Large intestine (tissue), 3 donors: ENCODE data around the gene NEGR1. TPM values are rescaled to one million over a fixed set of nuclear protein-coding genes. Genes with fewer than 3 reads are reported as not detected.
A peak's percentile ranks its signal among the peaks of the same experiment; 100 is the strongest.

ENCODE experiments used
- DNase-seq, 2 donors: peaks; one replicate each; pipeline versions ENCODE4 v3.0.0 to v3.0.0-alpha.2; 2013
- H3K27ac ChIP-seq: one replicate; pipeline ENCODE4 v1.5.1; 2013; ENCODE audit warnings: low read length
- H3K27me3 ChIP-seq: 2 replicates; pipeline ENCODE4 v1.6.1; 2013; ENCODE audit warnings: low read length; ENCODE audit not compliant: control insufficient read depth, insufficient read depth
- H3K36me3 ChIP-seq: 2 replicates; pipeline ENCODE4 v1.6.1; 2013; ENCODE audit warnings: low read length; ENCODE audit not compliant: control insufficient read depth, insufficient read depth
- H3K4me1 ChIP-seq: one replicate; pipeline ENCODE4 v1.6.1; 2013; ENCODE audit warnings: low read length; ENCODE audit not compliant: control insufficient read depth, insufficient read depth
- H3K4me3 ChIP-seq: one replicate; pipeline ENCODE4 v1.5.1; 2013; ENCODE audit warnings: low read length
- H3K9me3 ChIP-seq: one replicate; pipeline ENCODE4 v1.6.1; 2013; ENCODE audit warnings: mild to moderate bottlenecking, low read depth, low read length, moderate library complexity; ENCODE audit not compliant: control insufficient read depth
- WGBS: methylation state at CpG from one replicate; pipeline ENCODE4 v1.1.5; 2013; ENCODE audit warnings: low lambda C conversion rate; ENCODE audit not compliant: insufficient coverage; 5-methylcytosine and 5-hydroxymethylcytosine counted together
- polyA plus RNA-seq: library from polyadenylated mRNA; unstranded; fragments of 120-200 nt; gene quantifications from one replicate; pipeline ENCODE4 v1.2.1, GENCODE V29; 2013

The NEGR1 gene
- polyA plus RNA-seq, 1 donor = 9.9 TPM

DNA sequence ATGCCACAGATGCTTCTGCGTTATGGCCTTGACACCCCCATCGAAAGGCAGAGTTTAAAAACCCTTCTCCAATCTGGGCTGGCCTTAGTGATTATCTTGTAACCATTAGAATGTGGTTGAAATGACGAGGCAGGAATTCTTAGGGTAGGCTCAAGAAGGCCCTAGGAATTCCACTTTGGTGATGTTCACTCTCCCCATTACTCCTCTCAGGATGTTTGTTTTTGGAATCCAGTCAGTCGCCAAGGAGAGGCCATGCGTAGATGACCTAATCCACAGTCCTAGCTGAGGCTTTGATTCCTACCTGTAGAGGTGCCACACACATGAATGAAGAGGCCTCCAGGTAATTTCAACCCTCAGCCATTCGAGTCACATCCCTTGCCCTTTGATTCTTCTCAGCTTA, 318.2 kb downstream of the NEGR1 start:
- no peak overlapping the region for H3K4me3 ChIP-seq
- no peak for DNase-seq
- H3K27ac ChIP-seq = no peak overlapping the region
- H3K4me1 ChIP-seq = no peaks in the 10 kb centered on the region
- no peaks in the 10 kb centered on the region for H3K9me3 ChIP-seq
- no peaks in the 10 kb centered on the region for H3K27me3 ChIP-seq
- WGBS = no CpG with 5 or more reads among the region's 6 CpGs
- no peaks in the 10 kb centered on the region for H3K36me3 ChIP-seq

DNA sequence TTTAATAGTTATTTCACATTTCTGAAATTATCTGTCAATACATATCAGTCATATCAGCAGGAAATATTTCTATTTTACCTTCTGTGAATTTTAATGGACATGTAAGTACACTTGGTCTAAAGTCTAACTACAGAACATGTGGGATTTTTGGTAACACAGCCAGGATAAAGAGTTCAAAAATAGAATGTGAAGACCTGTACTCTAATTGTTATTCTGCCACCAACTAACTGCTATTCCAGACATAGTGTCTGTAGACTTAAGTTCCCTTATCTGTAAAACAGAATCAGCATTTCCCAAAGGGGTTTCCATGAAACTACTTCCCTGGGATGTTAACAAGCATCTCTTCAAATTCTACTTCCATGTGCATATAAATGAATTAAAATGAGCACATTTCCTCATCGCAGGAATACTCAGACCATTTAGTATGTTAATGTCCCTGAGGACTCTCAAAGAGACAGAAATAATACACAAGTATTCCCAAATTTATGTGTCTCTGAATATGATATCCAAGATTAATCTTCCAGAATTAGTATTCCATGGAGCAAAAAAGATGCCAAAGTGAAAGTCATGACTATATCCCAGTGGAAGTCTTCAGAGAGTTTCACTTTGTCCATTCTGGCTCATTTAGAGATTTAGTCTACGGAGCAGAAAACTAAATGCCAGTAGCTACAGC, 325.6 kb downstream of the NEGR1 start:
- no peak for DNase-seq
- no peaks in the 10 kb centered on the region for H3K27me3 ChIP-seq
- no peaks in the 10 kb centered on the region for H3K36me3 ChIP-seq
- H3K9me3 ChIP-seq = no peaks in the 10 kb centered on the region
- no CpG with 5 or more reads among the region's 2 CpGs for WGBS
- no peak overlapping the region for H3K4me3 ChIP-seq
- no peak overlapping the region for H3K27ac ChIP-seq
- H3K4me1 ChIP-seq = no peaks in the 10 kb centered on the region

DNA sequence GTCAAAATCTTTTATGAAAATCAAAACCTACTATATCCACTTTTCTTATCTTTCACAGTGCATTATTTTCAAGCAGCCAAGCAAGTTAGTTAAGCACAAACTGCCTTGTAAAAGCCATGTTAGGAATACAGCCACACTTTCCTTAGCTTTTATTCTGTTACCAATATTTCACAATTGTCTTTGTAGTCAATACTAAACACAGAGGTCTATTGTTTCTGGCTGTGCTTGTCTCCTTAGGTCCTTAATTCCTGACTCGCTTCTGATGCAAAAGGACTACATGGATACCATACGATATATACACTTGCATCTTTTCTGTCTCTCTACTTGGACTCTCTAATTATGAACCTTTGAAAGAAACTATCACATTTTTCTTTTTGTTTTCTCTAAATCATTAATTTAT, 331.8 kb downstream of the NEGR1 start:
- no peaks in the 10 kb centered on the region for H3K9me3 ChIP-seq
- H3K36me3 ChIP-seq = no peaks in the 10 kb centered on the region
- no peak overlapping the region for H3K4me3 ChIP-seq
- H3K27ac ChIP-seq = no peak overlapping the region
- H3K27me3 ChIP-seq = no peaks in the 10 kb centered on the region
- H3K4me1 ChIP-seq = no peaks in the 10 kb centered on the region
- DNase-seq = no peak
- WGBS = 96% methylated on average over 2 of the region's 2 CpGs

DNA sequence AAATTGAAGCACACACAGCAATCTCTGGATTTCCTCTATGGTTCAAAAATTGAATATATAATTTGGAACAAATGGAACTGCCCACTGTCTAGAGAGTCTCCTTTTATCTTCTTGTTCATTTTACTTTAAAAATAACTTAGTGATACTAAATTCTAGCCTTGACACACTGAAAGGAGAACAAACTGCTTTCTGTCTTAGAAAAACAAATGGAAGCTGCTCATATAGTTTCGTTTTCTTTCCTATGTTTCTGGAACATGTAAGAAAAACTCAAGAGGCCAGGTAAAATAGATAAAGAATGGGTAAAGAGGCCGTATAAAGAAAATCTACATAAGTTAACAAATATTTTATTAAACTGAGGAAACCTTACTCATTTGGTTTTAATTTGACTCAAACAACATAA, 332.7 kb downstream of the NEGR1 start:
- H3K27ac ChIP-seq = no peak overlapping the region
- H3K27me3 ChIP-seq = no peaks in the 10 kb centered on the region
- WGBS = 82% methylated on average over 2 of the region's 2 CpGs
- DNase-seq = no peak
- no peaks in the 10 kb centered on the region for H3K4me1 ChIP-seq
- no peak overlapping the region for H3K4me3 ChIP-seq
- no peaks in the 10 kb centered on the region for H3K36me3 ChIP-seq
- H3K9me3 ChIP-seq = no peaks in the 10 kb centered on the region

DNA sequence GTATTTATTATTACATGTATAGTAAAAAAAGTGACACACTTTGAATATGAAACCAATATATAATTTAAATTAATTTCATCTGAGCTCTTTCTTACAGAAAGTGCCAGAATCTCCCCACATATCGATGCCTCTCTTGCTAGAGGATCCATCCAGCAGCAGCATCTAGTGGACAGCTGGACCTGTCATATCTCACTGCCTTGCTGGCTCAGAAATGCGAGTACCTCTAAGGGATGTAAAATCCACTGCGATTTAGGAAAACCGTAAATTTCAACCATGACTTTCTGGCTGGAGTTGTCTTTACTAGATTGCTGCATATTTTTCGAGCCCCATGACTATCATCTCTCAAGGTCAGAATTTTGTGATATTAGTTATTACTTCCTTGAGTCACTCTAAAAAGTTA, 333.8 kb downstream of the NEGR1 start:
- Histone ChIP-seq H3K36me3 (no peaks in the 10 kb centered on the region), H3K27ac (no peak overlapping the region), H3K9me3 (no peaks in the 10 kb centered on the region), H3K27me3 (no peaks in the 10 kb centered on the region), H3K4me1 (no peaks in the 10 kb centered on the region), H3K4me3 (no peak overlapping the region)
- WGBS = no CpG with 5 or more reads among the region's 5 CpGs
- no peak for DNase-seq

DNA sequence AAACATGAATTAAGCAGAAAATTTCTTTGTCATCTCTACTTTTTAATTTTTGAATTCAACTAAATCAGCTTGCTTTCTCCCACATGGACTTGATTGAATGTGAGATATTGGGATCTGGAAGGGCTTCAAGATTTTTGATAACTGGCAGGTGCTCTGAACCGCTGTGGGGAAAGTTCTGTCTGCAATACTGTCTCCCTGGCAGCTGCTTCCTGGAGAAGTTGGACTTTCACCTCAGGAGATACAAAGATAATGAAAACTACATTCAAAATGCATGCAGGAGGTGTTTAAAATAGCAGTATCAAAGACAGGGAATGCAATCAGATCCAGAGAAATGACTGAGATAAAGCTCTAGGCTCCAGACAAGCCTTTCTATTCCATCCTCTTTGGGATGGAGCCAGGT, 338.3 kb downstream of the NEGR1 start:
- no CpG with 5 or more reads among the region's 1 CpG for WGBS
- peak in 1 of 2 donors; percentile 2 for DNase-seq
- H3K4me3 ChIP-seq = no peak overlapping the region
- H3K9me3 ChIP-seq = no peaks in the 10 kb centered on the region
- H3K27ac ChIP-seq = no peak overlapping the region
- no peaks in the 10 kb centered on the region for H3K36me3 ChIP-seq
- H3K4me1 ChIP-seq = no peaks in the 10 kb centered on the region
- no peaks in the 10 kb centered on the region for H3K27me3 ChIP-seq

DNA sequence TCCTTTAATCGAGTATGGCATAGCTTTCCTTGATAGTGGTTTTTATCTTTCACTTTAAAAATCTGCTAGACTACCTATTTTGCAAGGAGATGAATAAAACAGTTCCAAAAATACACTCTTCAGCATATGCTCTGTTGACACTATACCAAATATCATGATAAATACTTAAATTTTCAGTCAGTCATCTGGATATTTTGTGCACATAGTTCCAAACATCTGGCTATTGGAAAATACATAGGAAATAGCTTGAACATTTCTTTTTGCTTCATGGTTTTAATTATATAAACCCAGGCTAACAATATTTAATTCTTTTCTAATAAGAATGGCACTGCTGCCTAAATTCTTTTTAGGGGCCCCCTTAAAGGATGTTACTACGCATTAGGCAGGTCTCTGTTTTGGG, 342.1 kb downstream of the NEGR1 start:
- no peaks in the 10 kb centered on the region for H3K4me1 ChIP-seq
- H3K36me3 ChIP-seq = no peaks in the 10 kb centered on the region
- no peak overlapping the region for H3K27ac ChIP-seq
- no peak overlapping the region for H3K4me3 ChIP-seq
- DNase-seq = no peak
- H3K27me3 ChIP-seq = no peaks in the 10 kb centered on the region
- no peaks in the 10 kb centered on the region for H3K9me3 ChIP-seq
- WGBS = 86% methylated on average over 1 of the region's 2 CpGs

DNA sequence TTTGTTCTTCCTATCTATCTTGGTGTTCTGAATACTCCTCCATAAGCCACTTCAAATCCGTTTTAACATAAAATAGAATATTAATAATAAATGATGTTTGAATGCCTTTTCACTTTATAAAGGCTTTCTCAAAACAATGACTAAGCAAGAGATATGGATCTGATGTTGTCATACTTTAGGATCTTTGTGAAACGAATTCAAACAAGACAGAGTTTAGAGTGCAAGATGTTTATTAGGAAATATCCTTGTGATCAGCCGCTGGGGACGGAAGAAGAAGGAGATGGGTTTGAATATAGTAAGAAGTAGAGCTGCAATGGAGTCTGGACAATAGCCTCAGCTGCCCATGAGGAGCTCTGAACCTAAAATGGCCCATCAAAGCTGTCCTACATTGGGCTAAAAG, 351.8 kb downstream of the NEGR1 start:
- no peaks in the 10 kb centered on the region for H3K36me3 ChIP-seq
- 80% methylated on average over 2 of the region's 4 CpGs for WGBS
- no peaks in the 10 kb centered on the region for H3K4me1 ChIP-seq
- H3K9me3 ChIP-seq = peaks cover 2% of the 10 kb centered on the region
- H3K4me3 ChIP-seq = no peak overlapping the region
- peak in 1 of 2 donors; percentile 1 for DNase-seq
- no peak overlapping the region for H3K27ac ChIP-seq
- H3K27me3 ChIP-seq = no peaks in the 10 kb centered on the region

DNA sequence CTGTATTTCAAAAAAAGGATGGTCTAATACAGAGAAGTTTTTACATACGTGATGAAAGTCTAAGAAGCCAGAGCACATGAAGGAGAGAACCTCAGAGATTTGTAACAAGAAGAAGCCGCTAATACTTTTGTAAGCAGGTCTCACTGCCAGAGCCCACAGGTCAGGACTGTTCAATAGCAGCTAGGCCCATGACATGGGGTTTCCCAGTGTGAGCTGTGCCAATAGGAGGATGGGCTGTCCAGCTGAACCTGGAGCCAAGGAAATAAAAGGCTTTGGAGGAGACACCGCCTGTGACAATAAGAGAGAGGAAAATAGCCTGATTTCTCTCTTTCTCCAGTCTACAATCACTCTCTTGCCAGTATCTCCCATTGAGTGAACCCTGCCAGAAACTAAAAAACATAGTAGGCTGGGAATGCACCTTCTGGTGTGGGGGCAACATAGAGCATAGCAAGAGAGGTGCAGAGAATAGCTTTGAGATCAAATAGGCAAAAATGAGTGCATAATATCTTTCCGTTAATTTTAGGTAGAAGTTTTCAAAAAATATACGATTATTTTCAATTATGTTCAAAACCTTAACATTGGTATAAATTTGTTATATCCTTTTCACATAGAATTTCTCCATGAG, 360.3 kb downstream of the NEGR1 start:
- no peaks in the 10 kb centered on the region for H3K4me1 ChIP-seq
- no peaks in the 10 kb centered on the region for H3K9me3 ChIP-seq
- no peaks in the 10 kb centered on the region for H3K27me3 ChIP-seq
- no peak overlapping the region for H3K27ac ChIP-seq
- H3K36me3 ChIP-seq = no peaks in the 10 kb centered on the region
- H3K4me3 ChIP-seq = no peak overlapping the region
- no peak for DNase-seq
- 92% methylated on average over 3 of the region's 5 CpGs for WGBS

DNA sequence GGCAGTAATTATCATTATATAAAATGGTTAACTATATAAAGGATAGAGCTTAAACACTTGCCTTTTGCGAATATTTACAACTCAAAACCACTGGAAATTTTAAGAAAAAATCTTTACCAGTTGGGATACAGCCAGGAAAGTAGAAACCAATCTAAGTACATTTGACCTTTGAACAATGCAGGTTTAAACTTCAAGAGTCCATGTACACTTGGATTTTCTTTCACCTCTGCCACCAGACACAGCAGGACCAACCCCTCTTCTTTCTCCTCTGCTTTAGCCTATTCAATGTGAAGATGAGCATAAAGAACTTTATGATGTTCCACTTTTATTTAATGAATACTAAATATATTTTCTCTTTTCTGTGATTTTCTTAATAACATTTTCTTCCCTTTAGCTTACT, 361.1 kb downstream of the NEGR1 start:
- WGBS = 86% methylated on average over 1 of the region's 1 CpG
- Histone ChIP-seq H3K27ac (no peak overlapping the region), H3K4me3 (no peak overlapping the region), H3K4me1 (no peaks in the 10 kb centered on the region), H3K9me3 (no peaks in the 10 kb centered on the region), H3K27me3 (no peaks in the 10 kb centered on the region), H3K36me3 (no peaks in the 10 kb centered on the region)
- no peak for DNase-seq

DNA sequence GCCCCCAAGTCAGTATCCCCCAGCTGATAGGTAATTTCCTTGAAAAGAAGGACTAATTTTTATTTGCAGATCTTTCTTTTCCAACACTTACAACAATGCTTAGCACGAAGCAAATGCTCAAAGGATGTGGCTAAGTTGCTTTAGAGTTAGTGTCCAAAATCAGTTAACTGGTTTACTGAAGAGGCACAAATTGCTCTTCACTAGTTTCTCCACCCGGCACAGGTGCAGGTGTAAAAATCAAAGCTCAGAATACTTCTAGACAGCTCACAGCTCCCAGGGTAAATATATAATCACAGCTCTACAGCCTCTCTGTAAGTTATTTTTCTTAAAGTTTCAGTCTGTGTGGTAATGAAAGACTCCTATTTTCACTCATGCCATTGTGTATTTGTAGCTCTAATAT, 361.8 kb downstream of the NEGR1 start:
- H3K36me3 ChIP-seq = no peaks in the 10 kb centered on the region
- H3K27ac ChIP-seq = no peak overlapping the region
- H3K9me3 ChIP-seq = no peaks in the 10 kb centered on the region
- WGBS = 100% methylated on average over 1 of the region's 2 CpGs
- DNase-seq = no peak
- H3K4me3 ChIP-seq = no peak overlapping the region
- H3K4me1 ChIP-seq = no peaks in the 10 kb centered on the region
- H3K27me3 ChIP-seq = no peaks in the 10 kb centered on the region
